GM19238 (cell line): ENCODE data around the gene CGAS.
A peak's percentile ranks its signal among the peaks of the same experiment; 100 is the strongest.
"Not testable (repeated sequence)": the region's sequence is repeated elsewhere in the genome, so short reads cannot be mapped to it uniquely, and the experiment has no call there.

ENCODE experiments used
- DNase-seq: peaks from one replicate; pipeline ENCODE4 v3.0.0; 2011; ENCODE audit warnings: low spot score; ENCODE audit not compliant: insufficient read length

Gene CGAS

GRCh38 chr6:73395875-73396274 lies 56.2 kb downstream of the CGAS start:
- no peak for DNase-seq

- no peak for DNase-seq
Measured at GRCh38 chr6:73394577-73395354, 57.3 kb downstream of the CGAS start, which contains the start of gene DDX43. Gene DDX43 (plus strand): TSS chr6:73394828. CDS start chr6:73394906, 78 bp downstream.

DNA sequence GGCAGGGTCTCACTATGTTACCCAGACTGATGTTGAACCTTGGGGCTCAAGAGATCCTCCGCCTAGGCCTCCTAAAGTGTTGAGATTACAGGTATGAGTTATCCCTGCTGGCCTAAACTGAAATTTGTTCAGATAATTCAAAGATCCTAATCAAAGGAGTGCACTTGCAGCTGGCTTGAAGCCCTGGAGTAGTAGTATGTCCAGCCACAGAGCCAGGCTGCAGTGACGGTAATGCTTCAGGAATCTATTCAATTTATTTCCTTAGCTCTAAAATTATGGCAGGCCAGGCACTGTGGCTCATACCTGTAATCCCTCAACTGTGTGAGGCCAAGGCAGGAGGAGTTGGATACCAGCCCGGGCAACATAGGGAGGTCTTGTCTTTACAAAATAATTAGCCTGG lies 58.8 kb downstream of the CGAS start:
- DNase-seq = no peak

- not testable (repeated sequence) for DNase-seq
Measured at GRCh38 chr6:73392188-73392587, 59.9 kb downstream of the CGAS start.

DNA sequence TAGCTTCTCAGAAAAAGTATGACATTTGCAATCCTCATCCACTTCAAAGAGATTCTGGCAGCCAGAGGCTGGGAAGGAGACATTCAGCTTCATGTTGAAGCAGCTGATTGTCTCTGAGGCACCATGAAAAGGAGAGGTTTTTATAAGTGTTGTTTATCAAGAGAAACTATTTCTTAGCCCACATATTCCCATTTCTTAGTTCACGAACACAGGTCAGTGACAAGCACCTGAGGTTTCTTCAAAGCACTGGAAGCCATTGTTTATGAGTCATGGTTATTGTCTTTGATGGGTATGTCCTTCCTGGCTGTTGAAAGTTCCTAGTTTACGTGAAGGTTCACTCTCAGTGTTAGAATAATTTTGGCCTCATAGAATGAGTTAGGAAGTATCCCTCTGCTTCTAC lies 60.4 kb downstream of the CGAS start:
- DNase-seq = no peak

DNA sequence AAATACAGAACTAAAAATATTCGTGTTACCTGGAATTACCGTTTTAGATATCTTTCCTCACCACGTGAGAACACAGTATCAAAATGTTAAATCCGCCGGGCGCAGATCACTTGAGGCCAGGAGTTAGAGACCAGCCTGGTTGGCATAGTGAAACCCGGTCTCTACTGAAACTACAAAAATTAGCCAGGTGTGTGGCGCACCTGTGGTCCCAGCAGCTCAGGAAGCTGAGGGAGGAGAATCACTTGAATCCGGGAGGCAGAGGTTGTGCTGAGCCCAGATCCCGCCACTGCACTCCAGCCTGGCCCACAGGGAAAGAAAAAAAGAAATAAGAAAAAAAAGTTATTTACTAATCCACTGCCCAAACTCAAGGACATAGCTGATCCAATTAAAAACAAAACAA lies 62.2 kb downstream of the CGAS start:
- DNase-seq = no peak

DNA sequence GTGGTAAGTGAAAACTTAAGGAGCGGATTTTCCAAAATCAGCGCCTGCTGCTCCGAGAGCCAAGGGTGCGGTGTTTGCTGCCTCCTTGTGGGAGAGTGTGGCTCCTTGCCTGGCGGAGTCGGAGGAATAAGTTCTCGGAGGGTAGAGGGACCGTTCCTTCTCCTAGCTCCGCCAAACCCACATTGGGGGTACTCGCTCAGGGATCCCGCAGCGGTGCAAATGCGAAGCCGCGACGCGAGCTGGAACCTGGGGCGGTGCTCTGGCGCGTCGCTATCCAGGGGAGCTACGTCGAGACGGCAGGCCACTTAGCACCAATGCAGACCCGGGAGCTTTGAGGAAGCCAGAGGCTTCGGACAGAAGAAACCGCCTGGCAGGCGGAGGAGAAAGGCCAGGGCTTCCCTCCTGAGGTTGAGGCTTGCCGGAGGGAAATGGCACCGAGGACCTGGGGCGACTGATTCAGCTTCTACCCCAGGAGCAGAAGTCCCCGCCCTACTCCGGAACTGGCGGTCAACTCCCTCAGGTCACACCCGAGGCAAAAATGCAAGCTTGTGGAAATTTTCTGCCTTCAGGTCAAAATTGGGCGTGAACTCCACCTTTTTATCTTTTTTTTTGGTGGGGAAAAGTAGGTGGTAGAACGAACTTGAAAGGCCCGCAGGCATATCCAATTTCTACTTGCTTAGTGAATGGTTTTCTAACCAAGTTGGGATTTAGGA lies 63.1 kb downstream of the CGAS start:
- DNase-seq = peak; percentile 52

- no peak for DNase-seq
Measured at GRCh38 chr6:73388433-73388799, 63.7 kb downstream of the CGAS start.

DNA sequence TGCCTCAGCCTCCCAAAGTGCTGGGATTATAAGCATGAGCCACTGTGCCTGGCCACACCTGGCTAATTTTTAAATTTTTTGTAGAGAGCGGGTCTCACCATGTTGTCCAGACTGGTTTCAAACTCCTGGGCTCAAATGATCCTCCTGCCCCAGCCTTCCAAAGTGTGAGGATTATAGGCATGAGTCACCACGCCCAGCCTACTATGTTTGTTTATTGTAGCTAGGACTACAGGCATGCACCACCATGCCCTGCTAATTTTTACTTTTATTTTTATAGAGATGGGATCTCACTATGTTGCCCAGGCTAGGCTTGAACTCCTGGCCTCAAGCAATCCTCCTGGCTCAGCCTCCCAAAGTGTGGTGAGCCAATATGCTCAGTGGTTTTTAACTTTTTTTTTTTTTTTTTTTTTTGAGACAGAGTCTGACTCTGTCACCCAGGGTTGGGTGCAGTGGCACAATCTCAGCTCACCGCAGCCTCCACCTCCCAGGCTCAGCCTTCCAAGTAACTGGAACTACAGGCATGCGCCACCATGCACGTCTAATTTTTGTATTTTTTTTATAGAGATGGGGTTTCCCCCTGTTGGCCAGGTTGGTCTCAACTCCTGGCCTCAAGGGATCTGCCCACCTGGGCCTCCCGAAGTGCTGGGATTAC lies 69.5 kb downstream of the CGAS start:
- no peak for DNase-seq

GRCh38 chr6:73381531-73381930 lies 70.6 kb downstream of the CGAS start:
- not testable (repeated sequence) for DNase-seq

- no peak for DNase-seq
Measured at GRCh38 chr6:73377225-73377624, 74.9 kb downstream of the CGAS start.

DNA sequence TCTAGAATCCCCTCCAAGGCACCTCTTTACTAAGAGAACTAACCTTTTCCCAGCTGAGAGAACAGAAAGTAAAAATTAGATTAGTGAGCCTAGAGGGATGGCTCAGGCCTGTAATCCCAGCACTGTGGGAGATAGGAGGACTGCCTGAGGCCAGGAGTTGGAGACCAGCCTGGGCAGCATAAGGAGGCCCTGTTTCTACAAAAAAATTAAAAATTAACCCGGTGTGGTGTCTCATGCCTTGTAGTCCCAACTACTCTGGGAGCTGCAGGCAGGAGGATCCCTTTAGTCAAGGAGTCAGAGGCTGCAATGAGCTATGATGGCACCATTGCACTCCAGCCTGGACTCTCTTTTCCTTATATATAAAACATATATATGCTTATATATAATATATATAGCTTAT lies 76.9 kb downstream of the CGAS start:
- no peak for DNase-seq
